Measurements from ENCODE around the gene ZNF280D. TPM values are rescaled to one million over a fixed set of nuclear protein-coding genes. Genes with fewer than 3 reads are reported as not detected.

The ZNF280D gene
- total and polyA plus RNA-seq, 2 of the 13 experiments (the other 11 are each of a cell fraction or from before 2014, with no cell fraction given), result 7.1 to 11.9 TPM

GRCh38 chr15:56733136-56734012, at the start of gene ZNF280D (continued):
- peak; percentile 57 for TF ChIP-seq ZHX2 (IDR thresholded peaks at IDR 0.05; ENCODE audit: low read depth)
- 0 out of 2 replicates have a peak, but pooled peaks have one; percentile 27 for TF ChIP-seq ZHX2 (CRISPR knock-in tag; IDR thresholded peaks at IDR 0.05; ENCODE audit: borderline replicate concordance)
- no peak for TF ChIP-seq SMARCC2 (IDR thresholded peaks at IDR 0.05)
- no peak; the same call in 1 of the 2 replicates for TF ChIP-seq ZMYM2 (CRISPR knock-in tag; IDR thresholded peaks at IDR 0.05)
- no peak for TF ChIP-seq TIGD3 (CRISPR knock-in tag; IDR thresholded peaks at IDR 0.05; ENCODE audit: borderline replicate concordance)
- peak; percentile 38; the same call in 1 of the 2 replicates for TF ChIP-seq ATF3 (CRISPR knock-in tag; IDR thresholded peaks at IDR 0.05)
- TF ChIP-seq ZNF589 (CRISPR knock-in tag; conservative IDR thresholded peaks at IDR 0.05), result peak; percentile 98
- peak; percentile 85 for TF ChIP-seq BATF2 (CRISPR knock-in tag; IDR thresholded peaks at IDR 0.05)
- TF ChIP-seq MTA1 (CRISPR knock-in tag; IDR thresholded peaks at IDR 0.05; ENCODE audit: borderline replicate concordance), result peak; percentile 72; the same call in 1 of the 2 replicates
- TF ChIP-seq ATF4 (CRISPR knock-in tag; IDR thresholded peaks at IDR 0.05), result peak in 1 of 2 experiments; percentile 70; a peak in 2 of 4 replicates
- TF ChIP-seq ETV5 (CRISPR knock-in tag; IDR thresholded peaks at IDR 0.05; ENCODE audit: borderline replicate concordance), result peak; percentile 23; the same call in 1 of the 2 replicates
- TF ChIP-seq ZNF30 (CRISPR knock-in tag; IDR thresholded peaks at IDR 0.05), result peak; percentile 77; the same call in 1 of the 2 replicates
- peak; percentile 96 for TF ChIP-seq ZNF687 (CRISPR knock-in tag; IDR thresholded peaks at IDR 0.05)
